Measurements from ENCODE around the gene RPL22L1. TPM values are rescaled to one million over a fixed set of nuclear protein-coding genes. Genes with fewer than 3 reads are reported as not detected.
"Not testable (repeated sequence)": the region's sequence is repeated elsewhere in the genome, so short reads cannot be mapped to it uniquely, and the experiment has no call there.

The RPL22L1 gene
- polyA plus RNA-seq, 1 donor, result 94.4 TPM

- no peak overlapping the region for H3K4me3 ChIP-seq (ENCODE audit: low read length)
- WGBS (ENCODE audit: insufficient coverage, low lambda C conversion rate), result 78% methylated on average over 1 of the region's 3 CpGs
- no peaks in the 10 kb centered on the region for H3K4me1 ChIP-seq (ENCODE audit: control insufficient read depth, insufficient read depth, low read length)
- no peak overlapping the region for H3K27ac ChIP-seq (ENCODE audit: low read length)
- H3K27me3 ChIP-seq (ENCODE audit: control insufficient read depth, insufficient read depth, low read length), result no peaks in the 10 kb centered on the region
- no peaks in the 10 kb centered on the region for H3K9me3 ChIP-seq (ENCODE audit: control insufficient read depth, low read depth, low read length)
- no peaks in the 10 kb centered on the region for H3K36me3 ChIP-seq (ENCODE audit: control insufficient read depth, insufficient read depth, low read length)
- DNase-seq, result no peak
Measured at GRCh38 chr3:170839518-170840100, 30.4 kb downstream of the RPL22L1 start.

GRCh38 chr3:170836491-170836890 is 33.5 kb downstream of the RPL22L1 start:
- no CpG with 5 or more reads among the region's 4 CpGs for WGBS (ENCODE audit: insufficient coverage, low lambda C conversion rate)
- Histone ChIP-seq H3K36me3 (ENCODE audit: control insufficient read depth, insufficient read depth, low read length) (no peaks in the 10 kb centered on the region), H3K9me3 (ENCODE audit: control insufficient read depth, low read depth, low read length) (no peaks in the 10 kb centered on the region), H3K4me3 (ENCODE audit: low read length) (no peak overlapping the region), H3K27me3 (ENCODE audit: control insufficient read depth, insufficient read depth, low read length) (peaks cover 2% of the 10 kb centered on the region), H3K4me1 (ENCODE audit: control insufficient read depth, insufficient read depth, low read length) (no peaks in the 10 kb centered on the region), H3K27ac (ENCODE audit: low read length) (no peak overlapping the region)
- no peak for DNase-seq

GRCh38 chr3:170835336-170835735 is 34.7 kb downstream of the RPL22L1 start:
- no peaks in the 10 kb centered on the region for H3K9me3 ChIP-seq (ENCODE audit: control insufficient read depth, low read depth, low read length)
- DNase-seq, result no peak
- H3K4me1 ChIP-seq (ENCODE audit: control insufficient read depth, insufficient read depth, low read length), result no peaks in the 10 kb centered on the region
- H3K27me3 ChIP-seq (ENCODE audit: control insufficient read depth, insufficient read depth, low read length), result peaks cover 2% of the 10 kb centered on the region
- H3K27ac ChIP-seq (ENCODE audit: low read length), result no peak overlapping the region
- WGBS (ENCODE audit: insufficient coverage, low lambda C conversion rate), result no CpG with 5 or more reads among the region's 3 CpGs
- H3K4me3 ChIP-seq (ENCODE audit: low read length), result no peak overlapping the region
- H3K36me3 ChIP-seq (ENCODE audit: control insufficient read depth, insufficient read depth, low read length), result no peaks in the 10 kb centered on the region

GRCh38 chr3:170830580-170830979 is 39.4 kb downstream of the RPL22L1 start:
- no peak for DNase-seq
- WGBS (ENCODE audit: insufficient coverage, low lambda C conversion rate), result no CpG with 5 or more reads among the region's 4 CpGs
- H3K36me3 ChIP-seq (ENCODE audit: control insufficient read depth, insufficient read depth, low read length), result no peaks in the 10 kb centered on the region
- H3K27ac ChIP-seq (ENCODE audit: low read length), result no peak overlapping the region
- H3K4me1 ChIP-seq (ENCODE audit: control insufficient read depth, insufficient read depth, low read length), result no peaks in the 10 kb centered on the region
- no peak overlapping the region for H3K4me3 ChIP-seq (ENCODE audit: low read length)
- peaks cover 5% of the 10 kb centered on the region for H3K27me3 ChIP-seq (ENCODE audit: control insufficient read depth, insufficient read depth, low read length)
- no peaks in the 10 kb centered on the region for H3K9me3 ChIP-seq (ENCODE audit: control insufficient read depth, low read depth, low read length)

- Histone ChIP-seq H3K36me3 (ENCODE audit: control insufficient read depth, insufficient read depth, low read length) (no peaks in the 10 kb centered on the region), H3K4me1 (ENCODE audit: control insufficient read depth, insufficient read depth, low read length) (no peaks in the 10 kb centered on the region), H3K27me3 (ENCODE audit: control insufficient read depth, insufficient read depth, low read length) (peaks cover 5% of the 10 kb centered on the region), H3K27ac (ENCODE audit: low read length) (no peak overlapping the region), H3K9me3 (ENCODE audit: control insufficient read depth, low read depth, low read length) (no peaks in the 10 kb centered on the region), H3K4me3 (ENCODE audit: low read length) (no peak overlapping the region)
- 75% methylated on average over 2 of the region's 9 CpGs for WGBS (ENCODE audit: insufficient coverage, low lambda C conversion rate)
- DNase-seq, result no peak
Measured at GRCh38 chr3:170829546-170830272, 40.3 kb downstream of the RPL22L1 start.

GRCh38 chr3:170826047-170826446 is 43.9 kb downstream of the RPL22L1 start:
- no peaks in the 10 kb centered on the region for H3K4me1 ChIP-seq (ENCODE audit: control insufficient read depth, insufficient read depth, low read length)
- peaks cover 3% of the 10 kb centered on the region for H3K27me3 ChIP-seq (ENCODE audit: control insufficient read depth, insufficient read depth, low read length)
- no peaks in the 10 kb centered on the region for H3K36me3 ChIP-seq (ENCODE audit: control insufficient read depth, insufficient read depth, low read length)
- no peak for DNase-seq
- H3K27ac ChIP-seq (ENCODE audit: low read length), result no peak overlapping the region
- no CpG with 5 or more reads among the region's 2 CpGs for WGBS (ENCODE audit: insufficient coverage, low lambda C conversion rate)
- no peaks in the 10 kb centered on the region for H3K9me3 ChIP-seq (ENCODE audit: control insufficient read depth, low read depth, low read length)
- no peak overlapping the region for H3K4me3 ChIP-seq (ENCODE audit: low read length)

GRCh38 chr3:170823562-170823961 is 46.4 kb downstream of the RPL22L1 start:
- H3K27me3 ChIP-seq (ENCODE audit: control insufficient read depth, insufficient read depth, low read length); H3K27ac ChIP-seq (ENCODE audit: low read length); H3K4me1 ChIP-seq (ENCODE audit: control insufficient read depth, insufficient read depth, low read length); H3K36me3 ChIP-seq (ENCODE audit: control insufficient read depth, insufficient read depth, low read length); H3K9me3 ChIP-seq (ENCODE audit: control insufficient read depth, low read depth, low read length); H3K4me3 ChIP-seq (ENCODE audit: low read length); DNase-seq: not testable (repeated sequence)
- WGBS (ENCODE audit: insufficient coverage, low lambda C conversion rate), result no CpG with 5 or more reads among the region's 2 CpGs

GRCh38 chr3:170818325-170818724 is 51.7 kb downstream of the RPL22L1 start:
- not testable (repeated sequence) for H3K27ac ChIP-seq (ENCODE audit: low read length); DNase-seq; H3K9me3 ChIP-seq (ENCODE audit: control insufficient read depth, low read depth, low read length); H3K27me3 ChIP-seq (ENCODE audit: control insufficient read depth, insufficient read depth, low read length); H3K4me3 ChIP-seq (ENCODE audit: low read length); H3K4me1 ChIP-seq (ENCODE audit: control insufficient read depth, insufficient read depth, low read length); H3K36me3 ChIP-seq (ENCODE audit: control insufficient read depth, insufficient read depth, low read length)
- WGBS (ENCODE audit: insufficient coverage, low lambda C conversion rate), result no CpG with 5 or more reads among the region's 1 CpG

- H3K9me3 ChIP-seq (ENCODE audit: control insufficient read depth, low read depth, low read length); H3K27ac ChIP-seq (ENCODE audit: low read length); DNase-seq; H3K4me1 ChIP-seq (ENCODE audit: control insufficient read depth, insufficient read depth, low read length); H3K36me3 ChIP-seq (ENCODE audit: control insufficient read depth, insufficient read depth, low read length); H3K27me3 ChIP-seq (ENCODE audit: control insufficient read depth, insufficient read depth, low read length); H3K4me3 ChIP-seq (ENCODE audit: low read length): not testable (repeated sequence)
- no CpG with 5 or more reads among the region's 2 CpGs for WGBS (ENCODE audit: insufficient coverage, low lambda C conversion rate)
Measured at GRCh38 chr3:170817471-170817870, 52.5 kb downstream of the RPL22L1 start.

GRCh38 chr3:170816841-170817240 is 53.2 kb downstream of the RPL22L1 start:
- no CpG with 5 or more reads among the region's 2 CpGs for WGBS (ENCODE audit: insufficient coverage, low lambda C conversion rate)
- Histone ChIP-seq H3K4me1 (ENCODE audit: control insufficient read depth, insufficient read depth, low read length) (no peaks in the 10 kb centered on the region), H3K36me3 (ENCODE audit: control insufficient read depth, insufficient read depth, low read length) (no peaks in the 10 kb centered on the region), H3K27me3 (ENCODE audit: control insufficient read depth, insufficient read depth, low read length) (no peaks in the 10 kb centered on the region), H3K27ac (ENCODE audit: low read length) (no peak overlapping the region), H3K9me3 (ENCODE audit: control insufficient read depth, low read depth, low read length) (no peaks in the 10 kb centered on the region), H3K4me3 (ENCODE audit: low read length) (no peak overlapping the region)
- no peak for DNase-seq

- no peaks in the 10 kb centered on the region for H3K4me1 ChIP-seq (ENCODE audit: control insufficient read depth, insufficient read depth, low read length)
- H3K27me3 ChIP-seq (ENCODE audit: control insufficient read depth, insufficient read depth, low read length), result no peaks in the 10 kb centered on the region
- H3K4me3 ChIP-seq (ENCODE audit: low read length), result no peak overlapping the region
- no peak for DNase-seq
- 100% methylated on average over 1 of the region's 2 CpGs for WGBS (ENCODE audit: insufficient coverage, low lambda C conversion rate)
- no peak overlapping the region for H3K27ac ChIP-seq (ENCODE audit: low read length)
- no peaks in the 10 kb centered on the region for H3K9me3 ChIP-seq (ENCODE audit: control insufficient read depth, low read depth, low read length)
- H3K36me3 ChIP-seq (ENCODE audit: control insufficient read depth, insufficient read depth, low read length), result no peaks in the 10 kb centered on the region
Measured at GRCh38 chr3:170816341-170816740, 53.7 kb downstream of the RPL22L1 start.
